ENCODE results near the gene CD276.

CD276 gene

GRCh38 chr15:73754461-73754860, 70.3 kb downstream of the CD276 start:
- Histone ChIP-seq H3K27ac (ENCODE audit: low read depth, low read length) (no peak overlapping the region), H3K36me3 (ENCODE audit: control insufficient read depth, insufficient read depth, low read length) (no peaks in the 10 kb centered on the region), H3K27me3 (ENCODE audit: control insufficient read depth, insufficient read depth, low read length) (peaks cover 30% of the 10 kb centered on the region), H3K4me3 (ENCODE audit: low read depth, low read length) (no peak overlapping the region), H3K4me1 (ENCODE audit: control insufficient read depth, insufficient read depth, low read length) (peaks cover 17% of the 10 kb centered on the region), H3K9ac (ENCODE audit: low read depth, low read length) (no peak overlapping the region), H3K9me3 (ENCODE audit: control insufficient read depth, insufficient read depth, low read length) (no peaks in the 10 kb centered on the region)

- Histone ChIP-seq H3K9me3 (ENCODE audit: control insufficient read depth, insufficient read depth, low read length) (no peaks in the 10 kb centered on the region), H3K36me3 (ENCODE audit: control insufficient read depth, insufficient read depth, low read length) (no peaks in the 10 kb centered on the region), H3K4me3 (ENCODE audit: low read depth, low read length) (no peak overlapping the region), H3K27me3 (ENCODE audit: control insufficient read depth, insufficient read depth, low read length) (peaks cover 29% of the 10 kb centered on the region), H3K4me1 (ENCODE audit: control insufficient read depth, insufficient read depth, low read length) (peaks cover 17% of the 10 kb centered on the region), H3K27ac (ENCODE audit: low read depth, low read length) (no peak overlapping the region), H3K9ac (ENCODE audit: low read depth, low read length) (no peak overlapping the region)
Observed at GRCh38 chr15:73755481-73755880, 71.3 kb downstream of the CD276 start.

DNA sequence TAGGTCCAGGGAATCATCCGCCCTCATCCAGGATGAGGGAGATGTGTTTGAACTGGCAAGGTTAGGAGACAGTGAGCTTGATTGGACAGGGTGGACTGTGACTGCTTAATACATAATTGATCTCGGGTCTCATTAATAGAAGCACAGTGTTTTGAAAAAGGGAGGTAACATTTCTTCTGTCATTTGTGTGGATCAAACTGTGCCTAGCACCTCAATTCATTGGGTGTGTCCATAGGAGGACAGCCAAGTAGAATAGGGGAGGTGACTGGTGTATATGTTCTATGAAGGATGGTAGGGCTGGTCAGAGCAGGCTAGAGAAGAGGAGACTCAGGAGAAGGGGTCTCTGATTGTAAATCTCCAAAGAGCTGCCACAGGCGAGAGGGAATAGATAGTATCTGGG, 71.8 kb downstream of the CD276 start:
- H3K27me3 ChIP-seq (ENCODE audit: control insufficient read depth, insufficient read depth, low read length) = peaks cover 25% of the 10 kb centered on the region
- H3K9ac ChIP-seq (ENCODE audit: low read depth, low read length) = no peak overlapping the region
- no peak overlapping the region for H3K27ac ChIP-seq (ENCODE audit: low read depth, low read length)
- no peaks in the 10 kb centered on the region for H3K9me3 ChIP-seq (ENCODE audit: control insufficient read depth, insufficient read depth, low read length)
- H3K4me1 ChIP-seq (ENCODE audit: control insufficient read depth, insufficient read depth, low read length) = peaks cover 17% of the 10 kb centered on the region
- no peaks in the 10 kb centered on the region for H3K36me3 ChIP-seq (ENCODE audit: control insufficient read depth, insufficient read depth, low read length)
- H3K4me3 ChIP-seq (ENCODE audit: low read depth, low read length) = no peak overlapping the region

- peaks cover 22% of the 10 kb centered on the region; the same call in 1 of the 2 replicates for H3K27me3 ChIP-seq (ENCODE audit: control insufficient read depth, insufficient read depth, low read length)
- no peak overlapping the region for H3K27ac ChIP-seq (ENCODE audit: low read depth, low read length)
- H3K4me3 ChIP-seq (ENCODE audit: low read depth, low read length) = no peak overlapping the region
- H3K4me1 ChIP-seq (ENCODE audit: control insufficient read depth, insufficient read depth, low read length) = peaks cover 15% of the 10 kb centered on the region
- H3K9me3 ChIP-seq (ENCODE audit: control insufficient read depth, insufficient read depth, low read length) = no peaks in the 10 kb centered on the region
- H3K9ac ChIP-seq (ENCODE audit: low read depth, low read length) = no peak overlapping the region
- no peaks in the 10 kb centered on the region for H3K36me3 ChIP-seq (ENCODE audit: control insufficient read depth, insufficient read depth, low read length)
Observed at GRCh38 chr15:73756390-73756789, 72.2 kb downstream of the CD276 start.

DNA sequence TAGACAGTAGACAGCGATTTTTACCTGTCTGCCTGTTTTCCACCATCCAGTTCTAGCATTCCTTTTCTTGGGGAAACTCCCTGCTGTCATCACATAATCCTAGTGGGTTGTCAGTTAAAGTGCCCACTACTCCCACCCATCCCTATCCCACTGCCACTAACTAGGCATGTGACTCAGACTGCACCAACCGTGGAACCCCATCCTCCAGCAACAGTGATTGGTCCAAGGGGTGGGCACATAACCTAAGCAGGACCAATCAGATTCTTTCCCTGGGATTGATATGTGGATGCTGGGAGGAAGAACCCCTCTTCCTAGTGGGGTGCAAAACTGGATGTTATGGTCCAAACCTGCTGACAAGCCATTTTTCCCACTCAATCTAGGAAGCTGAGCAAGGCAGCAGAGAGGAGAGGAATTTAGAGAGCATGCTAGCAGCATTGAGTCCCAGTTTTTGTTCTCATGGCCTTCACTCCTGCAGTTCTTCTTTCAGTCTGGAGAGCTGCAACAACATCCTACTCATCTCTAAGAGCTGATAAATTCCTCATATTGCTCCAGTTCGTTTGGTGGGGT, 72.8 kb downstream of the CD276 start:
- Histone ChIP-seq H3K9ac (ENCODE audit: low read depth, low read length) (no peak overlapping the region), H3K27ac (ENCODE audit: low read depth, low read length) (no peak overlapping the region), H3K36me3 (ENCODE audit: control insufficient read depth, insufficient read depth, low read length) (no peaks in the 10 kb centered on the region), H3K4me1 (ENCODE audit: control insufficient read depth, insufficient read depth, low read length) (peaks cover 14% of the 10 kb centered on the region), H3K4me3 (ENCODE audit: low read depth, low read length) (no peak overlapping the region), H3K27me3 (ENCODE audit: control insufficient read depth, insufficient read depth, low read length) (peaks cover 19% of the 10 kb centered on the region; the same call in 1 of the 2 replicates), H3K9me3 (ENCODE audit: control insufficient read depth, insufficient read depth, low read length) (no peaks in the 10 kb centered on the region)

- peaks cover 14% of the 10 kb centered on the region for H3K4me1 ChIP-seq (ENCODE audit: control insufficient read depth, insufficient read depth, low read length)
- no peak overlapping the region for H3K9ac ChIP-seq (ENCODE audit: low read depth, low read length)
- no peaks in the 10 kb centered on the region for H3K36me3 ChIP-seq (ENCODE audit: control insufficient read depth, insufficient read depth, low read length)
- H3K9me3 ChIP-seq (ENCODE audit: control insufficient read depth, insufficient read depth, low read length) = no peaks in the 10 kb centered on the region
- no peak overlapping the region for H3K27ac ChIP-seq (ENCODE audit: low read depth, low read length)
- peaks cover 15% of the 10 kb centered on the region; the same call in 1 of the 2 replicates for H3K27me3 ChIP-seq (ENCODE audit: control insufficient read depth, insufficient read depth, low read length)
- no peak overlapping the region for H3K4me3 ChIP-seq (ENCODE audit: low read depth, low read length)
Observed at GRCh38 chr15:73757571-73757970, 73.4 kb downstream of the CD276 start.

GRCh38 chr15:73758461-73758860, 74.3 kb downstream of the CD276 start:
- Histone ChIP-seq H3K9me3 (ENCODE audit: control insufficient read depth, insufficient read depth, low read length) (no peaks in the 10 kb centered on the region), H3K4me1 (ENCODE audit: control insufficient read depth, insufficient read depth, low read length) (peaks cover 14% of the 10 kb centered on the region), H3K27ac (ENCODE audit: low read depth, low read length) (no peak overlapping the region), H3K4me3 (ENCODE audit: low read depth, low read length) (no peak overlapping the region), H3K9ac (ENCODE audit: low read depth, low read length) (no peak overlapping the region), H3K27me3 (ENCODE audit: control insufficient read depth, insufficient read depth, low read length) (peaks cover 11% of the 10 kb centered on the region; the same call in 1 of the 2 replicates), H3K36me3 (ENCODE audit: control insufficient read depth, insufficient read depth, low read length) (no peaks in the 10 kb centered on the region)

- H3K4me3 ChIP-seq (ENCODE audit: low read depth, low read length) = no peak overlapping the region
- no peaks in the 10 kb centered on the region for H3K36me3 ChIP-seq (ENCODE audit: control insufficient read depth, insufficient read depth, low read length)
- H3K9ac ChIP-seq (ENCODE audit: low read depth, low read length) = no peak overlapping the region
- H3K27me3 ChIP-seq (ENCODE audit: control insufficient read depth, insufficient read depth, low read length) = 0 out of 2 replicates have a peak, but pooled peaks cover 4% of the 10 kb centered on the region
- H3K4me1 ChIP-seq (ENCODE audit: control insufficient read depth, insufficient read depth, low read length) = no peaks in the 10 kb centered on the region
- H3K27ac ChIP-seq (ENCODE audit: low read depth, low read length) = no peak overlapping the region
- no peaks in the 10 kb centered on the region for H3K9me3 ChIP-seq (ENCODE audit: control insufficient read depth, insufficient read depth, low read length)
Observed at GRCh38 chr15:73760330-73761329, 76.4 kb downstream of the CD276 start.

GRCh38 chr15:73763931-73764330, 79.7 kb downstream of the CD276 start:
- Histone ChIP-seq H3K9ac (ENCODE audit: low read depth, low read length) (no peak overlapping the region), H3K9me3 (ENCODE audit: control insufficient read depth, insufficient read depth, low read length) (no peaks in the 10 kb centered on the region), H3K27me3 (ENCODE audit: control insufficient read depth, insufficient read depth, low read length) (no peaks in the 10 kb centered on the region), H3K4me3 (ENCODE audit: low read depth, low read length) (no peak overlapping the region), H3K4me1 (ENCODE audit: control insufficient read depth, insufficient read depth, low read length) (peaks cover 11% of the 10 kb centered on the region; the same call in 1 of the 2 replicates), H3K36me3 (ENCODE audit: control insufficient read depth, insufficient read depth, low read length) (no peaks in the 10 kb centered on the region), H3K27ac (ENCODE audit: low read depth, low read length) (no peak overlapping the region)

Measured in HUES48 (cell line).